ENCODE data around the gene FUT8. TPM values are rescaled to one million over a fixed set of nuclear protein-coding genes. Genes with fewer than 3 reads are reported as not detected.
"Not testable (repeated sequence)": the region's sequence is repeated elsewhere in the genome, so short reads cannot be mapped to it uniquely, and the experiment has no call there.

Gene FUT8
- total RNA-seq, 1 donor from 2014 or later: 15.1 TPM

DNA sequence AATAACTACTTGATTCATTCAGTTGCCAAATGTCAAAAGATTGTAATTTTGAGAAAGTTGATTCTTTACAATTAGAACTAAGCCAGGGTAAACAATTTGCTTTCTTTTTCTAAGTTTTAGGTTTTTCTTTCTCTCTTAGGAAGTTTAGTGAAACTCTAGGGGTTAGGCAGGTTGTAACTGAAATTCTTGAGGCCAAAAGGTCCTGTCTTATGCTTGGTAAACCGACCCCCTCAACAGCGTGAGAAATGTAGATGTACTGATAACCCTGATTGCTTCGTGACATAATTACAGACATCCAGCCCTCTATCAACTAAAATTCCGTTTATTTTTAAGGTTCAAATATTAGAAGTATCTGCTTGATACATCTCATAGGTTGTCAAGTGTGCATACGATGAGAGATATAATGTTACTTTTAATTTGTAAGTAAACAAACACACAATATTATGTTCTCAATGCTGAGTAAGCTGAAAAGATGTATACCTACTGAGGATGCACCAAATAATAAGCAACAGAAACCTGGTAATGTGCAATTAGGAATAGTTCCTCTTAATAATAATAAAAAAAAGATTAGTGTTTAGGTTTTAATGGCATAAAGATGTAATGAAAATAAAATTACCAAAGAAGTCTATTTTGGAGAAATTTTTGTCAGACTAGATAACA, 7.2 kb downstream of the FUT8 start:
- no peak for DNase-seq

DNA sequence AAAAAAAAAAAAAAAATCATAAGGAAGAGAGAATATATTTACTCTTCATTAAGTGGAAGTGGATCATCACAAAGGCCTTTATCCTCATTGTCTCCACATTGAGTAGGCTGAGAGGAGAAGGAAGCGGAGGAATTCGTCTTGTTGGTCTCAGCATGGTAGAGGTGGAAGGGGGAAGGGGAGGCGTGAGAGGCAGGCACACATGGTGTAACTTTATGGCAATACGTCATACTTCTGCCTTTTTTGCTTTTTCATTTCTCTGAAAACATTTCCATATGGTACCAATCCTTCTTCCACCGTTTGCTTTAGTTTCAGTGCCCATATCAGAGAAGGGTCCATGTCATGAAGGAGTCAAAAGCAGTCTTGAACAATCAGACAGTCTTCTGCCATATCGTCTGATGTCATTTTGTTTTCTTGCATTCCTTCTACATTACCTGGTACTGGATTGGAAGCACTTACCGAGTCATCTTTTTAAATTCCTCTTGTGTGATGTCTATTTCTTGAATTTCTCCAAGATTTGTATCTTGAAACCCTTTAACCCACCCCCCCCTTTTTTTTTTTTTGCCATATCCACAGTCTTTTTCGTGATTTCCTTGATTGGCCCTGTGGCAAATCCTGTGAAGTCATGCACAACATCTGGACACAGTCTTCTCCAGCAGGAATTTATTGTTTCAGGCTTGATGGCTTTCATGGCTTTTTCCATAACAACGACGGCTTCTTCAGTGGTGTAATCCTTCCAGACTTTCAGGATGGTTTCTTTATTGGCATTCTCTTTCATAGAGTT, 8.9 kb downstream of the FUT8 start:
- DNase-seq: no peak

DNA sequence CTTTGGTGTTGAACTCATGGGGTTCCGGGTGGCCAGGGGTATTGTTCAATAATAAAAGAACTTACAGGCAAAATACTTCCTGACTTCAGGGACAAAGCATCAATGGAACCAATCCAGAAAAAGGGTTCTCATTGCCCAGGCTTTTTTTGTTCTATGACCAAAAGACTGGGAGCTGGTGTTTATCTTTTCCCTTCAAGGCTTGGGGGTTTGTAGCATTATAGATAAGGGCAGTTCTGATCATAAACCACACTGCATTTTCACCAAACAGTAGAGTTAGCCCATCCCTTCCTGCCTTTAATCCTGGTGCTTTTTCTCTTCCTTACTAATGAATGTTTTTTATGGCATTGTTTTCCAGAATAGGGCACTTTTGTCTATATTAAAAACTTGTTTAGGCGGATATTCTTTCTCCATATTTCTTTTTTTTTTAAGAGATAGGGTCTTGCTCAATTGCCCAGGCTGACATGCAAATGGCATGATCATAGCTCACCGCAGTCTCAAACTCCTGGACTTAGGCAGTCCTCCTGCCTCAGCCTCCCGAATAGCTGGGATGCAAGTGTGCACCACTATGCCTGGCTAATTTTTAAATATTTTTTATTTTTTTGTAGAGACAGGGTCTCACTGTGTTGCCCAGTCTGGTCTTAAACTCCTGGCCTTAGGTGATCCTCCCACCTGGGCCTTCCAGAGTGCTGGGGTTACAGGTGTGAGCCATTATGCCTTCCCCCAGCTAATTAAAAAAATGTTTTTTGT, 9.7 kb downstream of the FUT8 start:
- no peak for DNase-seq

DNA sequence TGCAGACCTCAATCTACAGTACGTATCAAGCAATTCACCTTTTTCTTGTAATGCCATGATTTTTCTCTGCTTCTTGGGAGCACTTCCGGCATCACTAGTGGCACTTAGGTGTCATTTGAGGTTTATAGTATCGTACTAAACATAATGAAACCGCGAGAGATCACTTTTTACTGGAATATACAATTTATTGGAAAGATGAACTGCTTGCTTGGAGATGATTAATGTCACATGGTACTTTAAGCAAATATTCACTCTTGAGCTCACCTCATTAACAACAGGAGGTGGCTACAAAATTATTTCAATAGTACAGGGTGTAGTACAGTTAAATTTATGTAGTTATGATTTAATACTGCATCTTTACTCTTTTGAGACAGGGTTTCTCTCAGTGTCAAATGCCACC, 11.5 kb downstream of the FUT8 start:
- DNase-seq: no peak

DNA sequence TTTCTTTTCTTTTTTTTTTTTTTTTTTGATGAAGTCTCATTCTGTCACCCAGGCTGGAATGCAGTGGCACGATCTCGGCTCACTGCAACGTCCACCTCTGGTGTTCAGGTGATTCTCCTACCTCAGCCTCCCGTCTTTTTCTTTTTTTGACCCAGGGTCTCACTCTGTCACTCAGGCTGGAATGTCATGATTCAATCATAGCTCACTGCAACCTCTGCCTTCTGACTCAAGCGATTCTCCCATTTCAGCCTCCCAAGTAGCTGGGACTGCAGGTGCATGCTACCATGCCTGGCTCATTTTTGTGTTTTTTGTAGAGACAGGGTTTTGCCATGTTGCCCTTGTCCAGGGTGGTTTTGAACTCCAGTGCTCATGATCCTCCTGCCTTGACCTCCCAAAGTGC, 12.0 kb downstream of the FUT8 start:
- no peak for DNase-seq

DNA sequence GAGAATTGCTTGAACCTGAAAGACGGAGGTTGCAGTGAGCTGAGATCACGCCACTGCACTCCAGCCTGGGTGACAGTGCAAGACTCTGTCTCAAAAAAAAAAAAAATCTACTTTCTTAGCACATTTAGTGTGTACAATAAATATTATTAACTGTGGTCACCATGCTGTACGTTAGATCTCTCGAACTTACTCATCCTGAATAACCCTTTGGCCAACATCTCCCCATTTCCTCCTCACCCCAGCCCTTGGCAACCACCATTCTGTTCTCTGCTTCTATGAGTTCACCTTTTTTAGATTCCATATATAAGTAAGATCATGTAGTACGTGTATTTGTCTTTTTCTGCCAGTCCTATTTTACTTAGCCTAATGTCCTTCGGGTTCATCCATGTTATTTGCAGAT, 13.4 kb downstream of the FUT8 start:
- DNase-seq: no peak

DNA sequence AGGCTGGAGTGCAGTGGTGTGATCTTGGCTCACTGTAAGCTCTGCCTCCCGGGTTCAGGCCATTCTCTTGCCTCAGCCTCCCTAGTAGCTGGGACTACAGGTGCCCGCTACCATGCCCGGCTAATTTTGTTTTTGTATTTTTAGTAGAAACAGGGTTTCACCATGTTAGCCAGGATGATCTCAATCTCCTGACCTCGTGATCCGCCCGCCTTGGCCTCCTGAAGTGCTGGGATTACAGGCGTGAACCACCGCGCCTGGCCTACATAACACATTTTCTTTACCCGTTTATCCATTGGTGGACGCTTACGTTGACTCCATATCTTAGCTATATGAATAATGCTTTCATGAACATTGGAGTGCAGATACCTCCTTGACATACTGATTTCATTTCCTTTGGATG, 14.4 kb downstream of the FUT8 start:
- DNase-seq: not testable (repeated sequence)

DNA sequence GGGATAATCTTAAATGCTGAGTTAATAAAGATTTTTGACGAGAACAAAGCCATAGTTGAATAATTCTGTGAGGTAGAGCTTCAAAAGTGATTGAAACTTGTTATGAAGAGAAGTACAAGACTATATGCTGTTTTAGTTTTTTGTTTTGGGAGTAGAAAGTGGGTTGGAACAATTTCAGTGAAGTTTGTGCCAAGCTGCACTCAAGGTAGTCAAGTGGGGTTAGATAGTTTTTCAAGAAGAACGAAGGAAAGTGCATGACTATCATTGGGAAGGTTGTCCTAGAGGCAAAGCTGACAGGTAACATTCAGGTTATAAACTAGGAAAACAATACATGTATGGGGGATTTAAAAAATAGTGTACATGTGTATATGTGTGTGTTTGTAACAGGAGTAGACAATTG, 16.2 kb downstream of the FUT8 start:
- no peak for DNase-seq

DNA sequence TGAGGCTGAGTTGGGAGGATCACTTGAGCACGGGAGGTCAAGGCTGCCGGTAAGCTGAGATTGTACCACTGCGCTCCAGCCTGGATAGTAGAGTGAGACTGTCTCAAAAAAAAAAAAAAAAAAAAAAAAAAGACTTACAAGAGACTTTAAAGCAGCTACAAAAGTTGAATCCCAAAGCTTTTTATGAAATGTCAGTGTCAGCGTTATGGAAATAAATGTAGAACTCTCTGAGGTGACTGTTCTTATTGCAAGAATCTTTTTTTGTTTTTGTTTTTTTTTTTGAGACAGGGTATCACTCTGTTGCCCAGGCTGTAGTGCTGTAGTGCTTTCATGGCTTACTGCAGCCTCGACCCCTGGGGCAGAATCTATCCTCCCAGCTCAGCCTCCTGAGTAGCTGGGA, 17.2 kb downstream of the FUT8 start:
- DNase-seq: no peak

DNA sequence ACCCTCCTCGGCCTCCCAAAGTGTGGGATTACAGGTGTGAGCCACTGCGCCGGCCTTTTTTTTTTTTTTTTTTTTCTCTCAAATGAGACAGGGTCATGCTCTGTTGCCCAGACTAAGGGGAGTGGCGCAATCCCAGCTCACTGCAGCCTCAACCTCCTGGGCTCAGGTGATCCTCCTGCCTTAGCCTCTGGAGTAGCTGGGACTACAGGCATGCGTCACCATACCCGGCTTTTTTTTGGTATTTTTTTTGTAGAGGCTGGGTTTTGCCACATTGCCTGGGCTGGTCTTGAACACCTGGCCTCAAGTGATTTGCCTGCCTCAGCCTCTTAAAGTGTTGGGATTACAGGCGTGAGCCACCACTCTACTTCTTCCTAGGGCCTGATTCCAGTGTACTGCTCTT, 18.7 kb downstream of the FUT8 start:
- DNase-seq: no peak

DNA sequence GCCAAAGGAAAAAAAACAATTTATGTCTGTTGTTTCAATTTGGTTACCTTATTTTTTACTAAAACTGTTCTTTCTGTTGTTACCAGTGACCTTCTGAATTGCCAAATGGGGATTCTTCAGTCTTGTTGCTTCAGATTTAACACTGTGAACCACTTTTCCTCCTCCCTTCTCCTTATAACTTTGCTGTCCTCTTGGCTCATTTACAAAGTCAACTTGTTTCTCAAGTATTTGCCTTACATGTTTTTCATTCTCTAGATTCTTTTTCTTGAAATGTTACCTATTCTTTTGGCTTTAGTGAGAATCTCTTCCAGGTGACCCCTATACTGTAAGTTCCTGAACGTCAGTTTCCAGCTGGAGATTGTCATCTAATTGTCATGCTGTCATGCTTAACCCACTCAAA, 19.4 kb downstream of the FUT8 start:
- DNase-seq: no peak

DNA sequence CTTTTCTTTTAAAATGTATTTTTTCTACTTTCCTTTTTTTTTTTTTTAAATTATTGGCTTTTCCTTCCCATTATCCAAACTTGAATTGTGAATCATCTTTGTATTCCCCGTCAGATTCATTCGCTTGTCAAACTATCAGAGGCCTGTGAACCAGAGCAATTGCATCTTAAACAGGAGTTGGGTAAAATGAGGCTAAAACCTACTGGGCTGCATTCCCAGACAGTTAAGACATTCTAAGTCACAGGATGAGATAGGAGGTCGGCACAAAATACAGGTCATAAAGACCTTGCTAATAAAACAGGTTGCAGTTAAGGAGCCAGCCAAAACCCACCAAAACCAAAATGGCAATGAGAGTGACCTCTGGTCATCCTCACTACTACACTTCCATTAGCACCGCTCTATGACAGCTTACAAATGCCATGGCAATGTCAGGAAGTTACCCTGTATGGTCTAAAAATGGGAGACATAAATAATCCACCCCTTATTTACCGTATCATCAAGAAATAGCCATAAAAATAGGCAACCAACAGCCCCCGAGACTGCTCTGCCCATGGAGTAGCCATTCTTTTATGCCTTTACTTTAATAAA, 19.9 kb downstream of the FUT8 start:
- DNase-seq: no peak

DNA sequence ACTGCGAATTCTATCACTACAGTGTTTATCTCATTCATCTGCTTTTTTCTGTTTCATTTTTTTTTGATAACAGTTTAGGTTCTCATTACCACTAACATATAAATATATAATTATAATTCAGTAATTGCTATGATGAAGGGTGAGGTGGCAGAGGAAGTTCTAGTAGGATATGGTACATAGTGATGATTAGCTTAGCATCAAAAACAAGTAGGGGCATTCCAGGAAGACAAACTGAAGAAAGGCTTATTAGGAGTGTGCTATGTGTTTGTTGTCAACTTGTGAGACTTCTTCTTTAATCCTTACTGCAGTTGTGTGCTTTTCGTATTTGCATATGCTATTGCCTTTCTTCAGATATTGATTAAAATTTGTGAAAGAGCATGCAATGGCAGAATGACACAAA, 20.6 kb downstream of the FUT8 start:
- DNase-seq: no peak

DNA sequence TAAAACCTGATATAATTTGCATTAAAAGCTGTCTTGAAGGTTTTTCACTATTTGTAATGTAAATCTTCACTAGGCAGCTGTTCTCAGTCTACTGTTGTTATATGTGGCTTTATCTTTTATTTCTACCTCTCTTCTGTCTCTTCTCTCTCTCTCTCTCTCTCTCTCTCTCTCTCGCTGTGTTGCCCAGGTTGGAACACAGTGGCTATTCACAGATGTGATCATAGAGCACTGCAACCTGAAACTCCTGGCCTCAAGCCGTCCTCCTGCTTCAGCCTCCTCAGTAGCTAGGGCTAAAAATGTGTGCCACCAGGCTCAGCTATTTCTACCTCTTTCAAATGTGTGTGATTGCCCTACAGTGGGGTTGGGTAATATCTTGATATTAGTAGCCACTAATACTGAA, 21.1 kb downstream of the FUT8 start:
- no peak for DNase-seq

DNA sequence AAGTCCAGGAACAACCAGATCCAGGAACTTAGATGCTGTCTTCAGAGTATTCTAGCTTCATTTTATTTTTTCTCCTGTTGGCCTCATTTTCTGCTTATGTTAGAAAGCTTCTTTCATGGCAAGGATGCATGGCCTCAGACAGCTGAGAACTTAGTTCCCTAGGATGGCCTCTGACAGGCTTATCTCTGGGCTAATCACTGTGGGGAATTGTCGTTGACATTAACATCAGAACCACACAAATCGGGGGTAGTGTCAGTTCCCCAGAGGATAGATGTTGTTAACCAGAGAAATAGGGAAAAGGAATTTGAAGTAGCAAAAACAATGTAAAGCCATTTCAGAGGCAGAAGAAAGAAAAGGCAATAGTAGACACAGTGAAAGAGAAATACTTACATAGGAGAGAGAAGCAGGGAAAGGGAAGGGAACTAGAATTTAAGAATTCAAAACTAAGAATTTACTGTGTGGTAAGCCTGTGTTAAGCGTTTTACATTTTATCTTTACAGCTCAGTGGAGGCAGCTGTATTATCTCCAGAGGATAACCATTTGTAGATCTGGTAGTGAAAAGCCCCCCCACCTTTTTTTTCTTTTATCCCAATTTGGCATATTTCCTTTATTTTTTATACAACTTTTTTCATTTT, 21.8 kb downstream of the FUT8 start:
- no peak for DNase-seq

DNA sequence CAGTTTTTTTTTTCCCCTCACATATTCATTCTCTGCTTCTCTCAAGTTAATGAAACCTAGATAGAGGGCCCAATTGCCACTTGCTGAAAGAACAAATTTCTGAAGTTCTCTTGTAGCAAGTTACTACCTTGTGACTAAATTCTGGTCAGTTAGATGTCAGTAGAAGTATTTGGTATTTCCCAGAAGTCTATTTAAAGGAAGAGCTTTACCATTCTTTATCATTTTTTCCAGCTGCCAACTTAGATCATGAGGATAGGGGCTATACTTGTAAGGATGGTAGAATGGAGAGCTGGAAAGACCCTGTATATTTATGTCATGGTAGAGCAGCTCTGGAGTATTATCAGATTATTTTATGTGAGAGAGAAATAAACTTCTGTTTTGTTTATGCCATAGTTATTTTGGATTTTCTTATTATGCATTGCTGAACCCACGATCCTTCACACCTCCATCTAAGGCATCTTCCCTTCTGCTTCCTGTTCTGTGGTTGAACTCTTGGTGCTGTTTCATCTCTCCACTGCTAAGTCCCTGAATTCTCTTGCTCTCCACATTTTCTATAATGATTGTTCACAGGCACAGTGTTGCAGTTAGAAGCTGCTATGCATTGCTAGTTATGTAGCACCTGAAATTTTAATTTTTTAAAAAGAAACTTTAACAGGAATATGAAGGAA, 25.9 kb downstream of the FUT8 start:
- DNase-seq: no peak

DNA sequence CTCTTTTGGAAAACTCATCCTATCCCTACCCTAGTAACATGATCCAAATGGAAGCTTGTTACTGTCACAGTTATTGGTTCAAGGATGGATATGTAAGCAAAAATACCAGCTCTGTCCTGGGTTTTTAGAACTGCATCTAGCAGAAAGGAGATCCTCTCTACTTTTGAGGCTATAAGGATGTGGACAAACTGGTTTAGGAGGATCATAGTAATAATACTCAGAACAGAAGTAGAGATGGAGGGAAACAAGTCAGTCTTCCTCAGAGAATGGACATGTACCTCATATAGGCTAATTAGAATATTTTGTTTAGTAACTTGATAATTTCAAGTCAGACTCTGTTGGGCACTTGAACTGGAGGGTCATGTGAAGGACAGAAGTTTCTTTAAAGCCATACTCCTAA, 26.6 kb downstream of the FUT8 start:
- no peak for DNase-seq

DNA sequence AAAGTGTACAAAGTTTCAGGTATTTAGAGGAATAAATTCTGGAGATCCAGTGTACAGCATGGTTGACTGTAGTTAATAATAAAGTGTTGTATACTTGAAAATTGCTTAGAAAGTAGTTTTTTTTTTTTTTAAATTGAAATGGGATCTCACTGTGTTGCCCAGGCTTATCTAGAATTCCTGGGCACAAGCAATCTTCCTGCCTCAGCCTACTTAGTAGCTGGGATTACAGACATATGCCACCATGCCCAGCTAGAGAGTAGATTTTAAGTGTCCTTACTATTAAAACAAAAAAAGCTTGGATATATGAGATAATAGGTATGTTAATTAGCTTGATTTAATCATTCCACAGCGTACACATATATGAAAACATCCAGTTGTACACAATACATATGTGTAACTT, 27.7 kb downstream of the FUT8 start:
- no peak for DNase-seq

DNA sequence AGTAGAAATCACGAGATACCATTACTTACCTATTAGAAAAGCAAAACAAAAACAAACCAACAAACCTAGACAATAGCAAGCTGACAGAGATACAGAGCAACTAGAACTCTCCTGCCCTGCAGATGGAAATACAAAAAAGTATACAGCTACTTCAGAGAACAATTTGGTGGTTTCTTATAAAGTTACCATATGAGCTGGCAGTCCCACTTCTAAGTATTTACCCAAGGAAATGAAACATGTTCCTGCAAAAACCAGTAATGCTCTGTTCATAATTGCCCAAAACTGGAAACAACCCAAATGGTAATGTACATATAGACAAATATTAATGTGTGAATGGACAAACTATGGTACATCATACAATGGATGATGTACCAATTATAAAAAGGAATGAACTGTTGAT, 31.7 kb downstream of the FUT8 start:
- peak; percentile 19 for DNase-seq

DNA sequence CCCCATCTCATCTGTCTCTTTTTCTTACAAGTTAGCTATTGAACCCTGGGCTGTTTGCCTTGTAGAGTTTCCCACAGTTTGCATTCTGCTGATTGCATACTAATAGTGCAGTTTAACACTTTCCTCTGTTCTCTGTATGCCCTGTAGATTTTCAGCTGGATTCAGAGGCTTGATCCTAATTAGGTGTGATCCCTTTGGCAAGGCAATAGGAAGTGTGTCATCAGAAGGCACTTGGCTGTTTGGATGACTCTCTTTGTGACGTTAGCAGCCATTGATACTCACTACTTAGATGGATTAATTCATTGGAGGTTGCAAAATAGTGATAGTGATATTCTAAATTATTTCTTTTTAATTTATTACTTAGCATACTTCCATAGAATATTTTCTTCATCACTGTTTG, 33.6 kb downstream of the FUT8 start:
- DNase-seq: peak; percentile 45

DNA sequence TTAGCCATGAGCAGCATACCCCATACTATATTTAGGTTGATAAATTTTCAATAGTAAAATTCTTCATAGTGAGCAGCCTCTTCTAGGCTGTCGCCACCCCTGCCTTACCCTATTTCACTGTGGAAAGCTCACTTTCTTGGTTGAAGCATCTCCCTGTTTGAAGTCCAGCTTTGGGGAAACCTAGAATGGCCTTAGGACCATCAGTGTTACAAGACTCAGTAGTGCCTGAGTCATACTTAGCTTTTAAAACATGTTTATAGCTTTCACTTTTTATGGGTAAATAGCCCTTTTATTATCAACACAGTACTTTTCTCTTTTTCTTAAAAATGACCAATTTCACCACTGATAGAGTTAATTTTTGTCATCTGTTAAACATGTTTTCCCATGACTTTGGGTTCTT, 37.1 kb downstream of the FUT8 start:
- no peak for DNase-seq

DNA sequence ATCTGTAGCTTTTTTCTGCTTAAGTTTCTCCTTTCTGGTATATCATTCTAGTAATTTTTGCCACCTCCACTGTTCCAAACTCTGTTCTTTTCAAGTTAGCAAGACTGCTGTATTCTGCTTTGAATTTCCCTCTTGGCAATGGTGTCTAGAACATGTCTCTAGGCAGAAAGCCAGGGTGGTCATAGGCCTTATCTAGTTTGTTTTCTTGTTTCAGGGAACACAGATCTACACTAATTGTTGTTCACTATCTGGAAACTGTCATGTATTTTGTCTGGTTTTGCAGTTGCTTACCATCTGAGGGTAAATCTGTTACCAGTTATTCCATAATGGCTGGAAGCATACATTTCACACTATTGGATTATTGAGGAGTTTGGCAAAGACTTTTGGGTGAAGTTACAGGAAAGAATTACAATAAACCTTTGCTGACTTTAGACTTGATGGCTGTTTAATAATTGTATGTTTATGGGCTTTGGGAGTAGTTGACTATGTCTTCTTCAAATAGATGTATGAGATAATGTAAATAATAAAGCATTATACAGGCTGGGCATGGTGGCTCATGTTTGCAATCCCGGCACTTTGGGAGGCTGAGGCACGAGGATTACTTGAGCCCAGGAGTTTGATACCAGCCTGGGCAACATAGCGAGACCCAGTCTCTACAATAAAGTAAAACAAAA, 41.4 kb downstream of the FUT8 start:
- no peak for DNase-seq
